Measurements from ENCODE around the gene PFKFB4.

The PFKFB4 gene

DNA sequence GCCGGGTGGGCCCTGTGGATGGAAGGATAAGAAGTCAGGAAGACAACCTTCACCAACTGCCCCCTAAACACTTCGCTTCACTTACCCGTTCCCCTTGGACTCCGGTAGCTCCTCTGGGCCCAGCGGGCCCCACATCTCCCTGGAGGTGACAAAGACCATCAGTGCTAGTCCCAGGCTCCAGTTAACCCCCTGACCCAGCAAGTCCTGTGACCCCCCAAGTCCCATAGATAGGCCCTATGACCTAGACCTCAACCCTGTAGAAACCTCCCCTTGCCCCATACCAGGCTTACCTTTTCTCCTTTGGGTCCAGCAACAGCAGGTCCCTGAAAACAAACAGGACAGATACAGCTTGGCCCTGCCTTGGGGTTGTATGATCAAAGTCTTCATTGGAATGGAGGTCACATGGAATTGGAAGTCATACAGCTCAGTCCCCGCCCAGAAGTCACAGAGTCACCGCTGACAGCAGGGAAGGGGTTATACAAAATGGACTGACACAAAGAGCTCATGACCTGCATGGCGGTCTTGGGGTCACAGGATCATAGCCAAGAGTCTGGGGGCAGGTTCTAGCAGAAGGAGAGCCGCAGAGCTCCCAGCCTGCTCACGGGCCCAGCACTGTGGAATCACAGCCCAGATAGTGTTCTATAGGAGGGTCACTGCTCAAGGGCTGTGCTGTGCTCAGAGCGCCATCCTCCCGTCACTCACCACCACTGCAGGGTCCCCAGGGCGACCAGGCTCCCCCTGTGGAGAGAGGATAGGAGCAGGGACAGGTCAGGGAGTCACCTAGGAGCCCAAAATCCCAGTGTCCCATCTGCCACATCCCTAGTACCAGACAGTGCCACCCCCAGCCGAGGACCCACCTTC lies 25.2 kb upstream of the PFKFB4 start:
- TF ChIP-seq, protein P1, sequence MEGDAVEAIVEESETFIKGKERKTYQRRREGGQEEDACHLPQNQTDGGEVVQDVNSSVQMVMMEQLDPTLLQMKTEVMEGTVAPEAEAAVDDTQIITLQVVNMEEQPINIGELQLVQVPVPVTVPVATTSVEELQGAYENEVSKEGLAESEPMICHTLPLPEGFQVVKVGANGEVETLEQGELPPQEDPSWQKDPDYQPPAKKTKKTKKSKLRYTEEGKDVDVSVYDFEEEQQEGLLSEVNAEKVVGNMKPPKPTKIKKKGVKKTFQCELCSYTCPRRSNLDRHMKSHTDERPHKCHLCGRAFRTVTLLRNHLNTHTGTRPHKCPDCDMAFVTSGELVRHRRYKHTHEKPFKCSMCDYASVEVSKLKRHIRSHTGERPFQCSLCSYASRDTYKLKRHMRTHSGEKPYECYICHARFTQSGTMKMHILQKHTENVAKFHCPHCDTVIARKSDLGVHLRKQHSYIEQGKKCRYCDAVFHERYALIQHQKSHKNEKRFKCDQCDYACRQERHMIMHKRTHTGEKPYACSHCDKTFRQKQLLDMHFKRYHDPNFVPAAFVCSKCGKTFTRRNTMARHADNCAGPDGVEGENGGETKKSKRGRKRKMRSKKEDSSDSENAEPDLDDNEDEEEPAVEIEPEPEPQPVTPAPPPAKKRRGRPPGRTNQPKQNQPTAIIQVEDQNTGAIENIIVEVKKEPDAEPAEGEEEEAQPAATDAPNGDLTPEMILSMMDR (IDR thresholded peaks at IDR 0.05) = no peak

DNA sequence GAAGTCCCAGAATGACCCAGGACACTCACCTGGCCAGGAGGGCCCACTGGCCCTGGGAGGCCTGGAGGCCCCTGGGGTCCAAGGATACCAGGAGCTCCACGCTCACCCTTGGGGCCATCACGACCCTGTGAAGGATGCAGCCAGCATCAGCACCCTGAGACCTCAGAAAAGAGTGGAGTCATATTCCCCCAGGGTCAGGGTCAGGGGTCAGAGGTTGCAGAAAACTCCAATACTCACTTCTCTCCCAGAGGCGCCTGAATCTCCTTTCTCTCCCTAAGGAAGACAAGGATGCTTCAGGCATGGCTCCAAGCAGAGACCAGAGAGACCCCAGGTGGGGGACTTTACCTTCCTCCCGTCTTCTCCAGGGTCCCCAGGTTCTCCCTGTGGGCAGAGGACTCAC lies 20.0 kb upstream of the PFKFB4 start:
- TF ChIP-seq, protein P1 (IDR thresholded peaks at IDR 0.05) = no peak

DNA sequence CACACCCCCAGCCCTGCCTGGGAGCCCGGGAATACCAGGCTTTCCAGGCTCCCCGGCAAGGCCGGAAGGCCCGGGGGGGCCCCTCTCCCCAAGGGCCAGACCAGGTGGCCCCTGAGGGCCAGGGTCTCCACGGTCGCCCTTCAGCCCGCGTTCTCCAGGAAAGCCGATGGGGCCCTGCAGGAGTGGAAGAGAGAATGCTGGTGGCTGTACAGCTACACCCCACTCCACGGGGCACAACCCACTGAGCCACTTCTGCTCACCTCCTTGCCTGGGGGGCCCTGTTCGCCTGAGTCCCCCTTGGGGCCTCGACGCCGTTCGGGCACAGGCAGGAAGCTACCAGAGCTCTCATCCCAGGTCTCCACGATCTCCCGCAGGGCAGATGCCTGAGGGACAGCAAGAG lies 18.8 kb upstream of the PFKFB4 start:
- TF ChIP-seq, protein P1 (IDR thresholded peaks at IDR 0.05) = no peak

DNA sequence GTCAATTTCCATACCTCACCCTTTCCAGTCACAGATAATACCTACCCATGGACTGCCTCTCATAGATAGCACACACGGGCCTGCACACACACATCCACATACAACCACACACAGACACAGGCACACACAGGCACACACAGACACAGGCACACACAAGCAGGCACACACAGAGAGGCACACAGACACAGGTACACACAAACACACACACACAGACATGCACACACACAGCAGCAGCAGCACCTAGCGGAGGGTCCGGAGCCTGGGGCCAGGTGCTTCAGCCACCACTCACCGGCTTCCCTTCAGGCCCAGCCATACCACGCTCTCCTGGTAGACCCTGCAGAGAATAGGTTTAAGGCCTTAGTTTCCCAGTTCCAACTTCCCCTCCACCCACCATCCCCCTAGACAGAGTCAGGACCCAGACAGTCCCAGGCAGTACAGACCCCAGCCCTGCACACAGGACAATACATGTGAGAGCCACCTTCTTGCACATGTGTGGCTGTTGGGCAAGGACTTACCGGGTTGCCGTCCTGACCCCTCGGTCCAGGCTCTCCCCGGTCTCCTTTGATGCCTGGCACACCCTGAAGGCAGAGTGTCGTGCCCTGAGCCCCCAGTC lies 17.5 kb upstream of the PFKFB4 start:
- TF ChIP-seq, protein P1 (IDR thresholded peaks at IDR 0.05) = no peak

DNA sequence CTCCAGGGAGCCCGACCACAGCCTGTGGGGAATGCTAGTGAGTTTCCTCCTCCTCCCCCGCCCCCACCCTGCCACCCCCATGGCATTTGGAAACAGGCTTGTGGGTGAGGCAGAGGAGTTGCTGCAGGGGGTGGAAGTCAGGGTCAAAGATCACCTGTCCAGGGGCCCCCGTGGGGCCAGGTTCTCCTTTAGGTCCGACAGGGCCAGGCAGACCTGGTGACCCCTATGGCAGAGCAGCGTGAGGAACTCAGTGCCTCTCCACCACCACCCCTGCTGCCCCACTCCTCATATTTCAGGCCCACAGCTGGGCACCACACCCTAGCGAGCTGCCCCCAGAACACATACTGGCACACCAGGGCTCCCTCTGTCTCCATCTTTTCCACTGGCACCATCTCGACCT lies 15.9 kb upstream of the PFKFB4 start:
- TF ChIP-seq, protein P1 (IDR thresholded peaks at IDR 0.05) = no peak

DNA sequence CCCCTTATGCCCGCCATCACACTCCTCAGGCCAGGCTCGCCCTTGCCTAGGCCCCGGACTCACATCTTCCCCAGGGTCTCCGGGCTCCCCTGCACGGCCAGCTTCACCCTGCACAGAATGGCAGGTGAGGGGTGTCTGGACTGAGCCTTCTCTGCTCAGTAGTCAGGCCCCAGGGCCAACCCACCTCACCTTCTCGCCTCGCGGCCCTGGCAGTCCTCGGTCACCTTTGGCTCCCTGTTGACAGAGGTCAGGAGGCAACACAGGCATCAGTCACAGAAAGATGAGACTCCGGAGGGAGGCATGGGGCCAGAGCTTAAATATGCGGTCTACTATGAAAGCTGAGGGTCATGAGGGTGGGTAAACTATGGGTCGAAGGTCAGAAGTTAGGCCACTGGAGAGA lies 15.3 kb upstream of the PFKFB4 start:
- TF ChIP-seq, protein P1 (IDR thresholded peaks at IDR 0.05) = no peak

DNA sequence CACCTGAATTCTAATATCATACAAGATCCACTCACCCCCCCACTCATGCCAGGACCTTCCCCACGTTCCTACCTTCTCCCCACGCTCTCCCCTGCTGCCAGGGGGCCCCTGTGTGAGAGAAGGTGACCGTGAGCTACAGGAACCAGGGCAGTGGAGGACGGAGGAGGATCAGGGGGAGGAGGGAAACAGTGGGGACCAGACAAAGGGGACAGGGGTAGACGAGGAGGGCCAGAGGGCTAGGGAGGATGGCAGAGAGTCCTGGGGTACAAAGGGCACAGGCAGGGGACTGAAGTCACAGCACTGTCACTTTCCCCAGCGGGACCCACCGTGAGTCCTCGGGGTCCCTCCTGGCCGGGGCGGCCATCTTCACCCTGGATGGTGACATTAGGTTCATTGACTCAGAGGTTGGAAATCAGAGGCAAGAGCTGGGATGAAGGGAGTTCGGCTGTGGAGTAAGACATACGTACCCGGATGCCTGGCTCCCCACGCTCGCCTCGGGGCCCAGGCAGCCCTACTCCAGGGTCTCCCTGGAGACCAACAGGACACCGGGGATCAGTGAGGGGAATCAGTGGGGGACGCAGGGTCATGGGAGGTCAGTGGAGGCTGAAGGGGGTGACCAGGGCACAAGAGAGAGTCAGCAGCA lies 13.3 kb upstream of the PFKFB4 start:
- TF ChIP-seq, protein P1 (IDR thresholded peaks at IDR 0.05) = no peak
